Spinal cord (tissue), 10 donors: ENCODE results near the gene TLR7. TPM values are rescaled to one million over a fixed set of nuclear protein-coding genes. Genes with fewer than 3 reads are reported as not detected.

Source experiments
- DNase-seq, 6 donors: peaks; one replicate each; pipeline versions ENCODE4 v3.0.0 to v3.0.0-alpha.2; 2013 to 2015; ENCODE audit warnings: low spot score in 6 of 6, low read depth in 4 of 6
- H3K27ac ChIP-seq: one replicate; pipeline ENCODE4 v1.5.1; 2013; ENCODE audit warnings: low read depth, low read length, control low read depth
- H3K27me3 ChIP-seq: one replicate; pipeline ENCODE4 v1.6.1; 2013; ENCODE audit warnings: low read length; ENCODE audit not compliant: control insufficient read depth, insufficient read depth
- H3K36me3 ChIP-seq: one replicate; pipeline ENCODE4 v1.6.1; 2013; ENCODE audit warnings: low read length; ENCODE audit not compliant: control insufficient read depth, insufficient read depth
- H3K4me1 ChIP-seq: one replicate; pipeline ENCODE4 v1.6.1; 2013; ENCODE audit warnings: low read length; ENCODE audit not compliant: control insufficient read depth, insufficient read depth
- H3K4me3 ChIP-seq: one replicate; pipeline ENCODE4 v1.5.1; 2013; ENCODE audit warnings: low read depth, low read length, control low read depth
- H3K9me3 ChIP-seq: one replicate; pipeline ENCODE4 v1.6.1; 2013; ENCODE audit warnings: low read length; ENCODE audit not compliant: control insufficient read depth, insufficient read depth
- WGBS: methylation state at CpG from one replicate; pipeline ENCODE4 v1.1.5; 2013; ENCODE audit warnings: missing lambda C conversion rate; ENCODE audit not compliant: insufficient coverage; 5-methylcytosine and 5-hydroxymethylcytosine counted together
- polyA plus RNA-seq, 2 donors: library from polyadenylated mRNA; unstranded; fragments of 120-200 nt; gene quantifications; one replicate each; pipeline ENCODE4 v1.2.1, GENCODE V29; 2013; ENCODE audit not compliant: insufficient read length in 2 of 2
- total RNA-seq, 2 donors: library from RNA; depleted of rRNA in 1 of 2; stranded (reverse); fragments of 120-200 nt in 1 of 2; fragments of >200 nt in 1 of 2; gene quantifications; one replicate each; pipeline versions ENCODE4 v1.2.3 to v1.2.4, GENCODE V29; 2013 to 2014
- donor health status: healthy.

The TLR7 gene
- total and polyA plus RNA-seq, 4 donors = 1.6 to 7.3 (median 3.5) TPM

- no peaks in the 10 kb centered on the region for H3K9me3 ChIP-seq
- H3K36me3 ChIP-seq = no peaks in the 10 kb centered on the region
- no peaks in the 10 kb centered on the region for H3K27me3 ChIP-seq
- H3K4me3 ChIP-seq = no peak overlapping the region
- no peak overlapping the region for H3K27ac ChIP-seq
- no peaks in the 10 kb centered on the region for H3K4me1 ChIP-seq
- no peak for DNase-seq
- WGBS = 40% methylated on average over 2 of the region's 7 CpGs
Observed at GRCh38 chrX:12865359-12865758, 1.5 kb upstream of the TLR7 start.

- Histone ChIP-seq H3K27me3 (no peaks in the 10 kb centered on the region), H3K4me3 (no peak overlapping the region), H3K36me3 (no peaks in the 10 kb centered on the region), H3K9me3 (no peaks in the 10 kb centered on the region), H3K27ac (no peak overlapping the region), H3K4me1 (no peaks in the 10 kb centered on the region)
- 100% methylated on average over 1 of the region's 4 CpGs for WGBS
- no peak for DNase-seq
Observed at GRCh38 chrX:12867685-12868084, 813 bp downstream of the TLR7 start.

DNA sequence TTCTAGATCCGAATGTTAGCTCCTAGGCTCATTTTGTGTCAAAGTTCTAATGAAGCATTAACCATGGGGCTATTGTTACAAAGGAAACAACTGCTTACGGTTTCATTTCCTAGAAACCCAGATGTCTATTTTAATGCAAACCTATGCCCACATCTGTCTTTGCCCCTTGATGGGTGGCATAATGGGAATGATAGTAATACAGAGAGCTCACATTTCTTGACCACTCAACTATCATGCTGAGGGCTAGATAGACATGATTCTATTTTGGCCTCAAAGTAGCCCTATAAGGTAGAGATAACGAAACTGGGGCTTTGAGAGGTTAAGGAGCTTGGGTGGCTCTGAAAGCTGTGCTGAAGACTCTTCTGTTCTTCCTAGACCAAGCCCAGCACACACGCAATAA is 1.9 kb downstream of the TLR7 start:
- Histone ChIP-seq H3K4me3 (no peak overlapping the region), H3K27ac (no peak overlapping the region), H3K4me1 (no peaks in the 10 kb centered on the region), H3K36me3 (no peaks in the 10 kb centered on the region), H3K27me3 (no peaks in the 10 kb centered on the region), H3K9me3 (no peaks in the 10 kb centered on the region)
- no peak for DNase-seq
- 80% methylated on average over 1 of the region's 4 CpGs for WGBS

- no peak for DNase-seq
- H3K36me3 ChIP-seq = no peaks in the 10 kb centered on the region
- H3K4me1 ChIP-seq = no peaks in the 10 kb centered on the region
- H3K9me3 ChIP-seq = no peaks in the 10 kb centered on the region
- H3K27me3 ChIP-seq = no peaks in the 10 kb centered on the region
- H3K4me3 ChIP-seq = no peak overlapping the region
- 55% methylated on average over 6 of the region's 6 CpGs for WGBS
- H3K27ac ChIP-seq = no peak overlapping the region
Observed at GRCh38 chrX:12871257-12871656, 4.4 kb downstream of the TLR7 start.

- Histone ChIP-seq H3K4me3 (no peak overlapping the region), H3K27me3 (no peaks in the 10 kb centered on the region), H3K4me1 (no peaks in the 10 kb centered on the region), H3K27ac (no peak overlapping the region), H3K36me3 (no peaks in the 10 kb centered on the region), H3K9me3 (no peaks in the 10 kb centered on the region)
- 72% methylated on average over 3 of the region's 4 CpGs for WGBS
- DNase-seq = no peak
Observed at GRCh38 chrX:12872741-12873140, 5.9 kb downstream of the TLR7 start.

GRCh38 chrX:12874581-12874980 is 7.7 kb downstream of the TLR7 start:
- no peak for DNase-seq
- H3K4me1 ChIP-seq = no peaks in the 10 kb centered on the region
- no peak overlapping the region for H3K27ac ChIP-seq
- no peaks in the 10 kb centered on the region for H3K27me3 ChIP-seq
- 50% methylated on average over 2 of the region's 4 CpGs for WGBS
- H3K9me3 ChIP-seq = no peaks in the 10 kb centered on the region
- no peak overlapping the region for H3K4me3 ChIP-seq
- H3K36me3 ChIP-seq = no peaks in the 10 kb centered on the region

DNA sequence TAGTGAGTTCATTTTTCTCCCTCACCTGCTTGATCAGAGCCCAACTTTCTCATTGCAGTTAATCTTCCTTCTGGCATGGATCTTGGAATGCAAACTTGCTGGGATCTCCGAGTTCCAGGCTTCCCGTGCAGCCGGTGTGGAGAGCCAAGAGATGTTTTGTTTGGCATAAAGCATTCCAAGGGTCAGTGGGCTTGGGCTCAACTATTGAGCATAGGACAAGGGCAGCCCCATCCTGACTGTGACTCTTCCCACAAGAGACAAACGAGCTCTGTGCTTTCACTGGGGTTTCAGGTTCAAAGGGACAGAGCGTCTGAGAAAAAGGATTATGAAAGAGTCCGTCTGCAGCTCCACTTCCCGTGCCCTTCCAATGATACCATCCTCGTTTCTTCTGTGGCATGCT is 10.5 kb downstream of the TLR7 start:
- peak in 1 of 6 donors; percentile 15 for DNase-seq
- Histone ChIP-seq H3K4me3 (no peak overlapping the region), H3K27ac (no peak overlapping the region), H3K9me3 (no peaks in the 10 kb centered on the region), H3K27me3 (no peaks in the 10 kb centered on the region), H3K36me3 (no peaks in the 10 kb centered on the region), H3K4me1 (no peaks in the 10 kb centered on the region)
- whole genome bisulfite sequencing = 50% methylated on average over 6 of the region's 8 CpGs

GRCh38 chrX:12878536-12878935 is 11.7 kb downstream of the TLR7 start:
- Histone ChIP-seq H3K36me3 (no peaks in the 10 kb centered on the region), H3K27me3 (no peaks in the 10 kb centered on the region), H3K4me3 (no peak overlapping the region), H3K27ac (no peak overlapping the region), H3K9me3 (no peaks in the 10 kb centered on the region), H3K4me1 (no peaks in the 10 kb centered on the region)
- no peak for DNase-seq
- no CpG with 5 or more reads among the region's 1 CpG for WGBS

- no peaks in the 10 kb centered on the region for H3K27me3 ChIP-seq
- H3K36me3 ChIP-seq = no peaks in the 10 kb centered on the region
- H3K9me3 ChIP-seq = no peaks in the 10 kb centered on the region
- H3K27ac ChIP-seq = no peak overlapping the region
- 80% methylated on average over 2 of the region's 2 CpGs for WGBS
- no peak overlapping the region for H3K4me3 ChIP-seq
- DNase-seq = no peak
- no peaks in the 10 kb centered on the region for H3K4me1 ChIP-seq
Observed at GRCh38 chrX:12881914-12882313, 15.0 kb downstream of the TLR7 start.

DNA sequence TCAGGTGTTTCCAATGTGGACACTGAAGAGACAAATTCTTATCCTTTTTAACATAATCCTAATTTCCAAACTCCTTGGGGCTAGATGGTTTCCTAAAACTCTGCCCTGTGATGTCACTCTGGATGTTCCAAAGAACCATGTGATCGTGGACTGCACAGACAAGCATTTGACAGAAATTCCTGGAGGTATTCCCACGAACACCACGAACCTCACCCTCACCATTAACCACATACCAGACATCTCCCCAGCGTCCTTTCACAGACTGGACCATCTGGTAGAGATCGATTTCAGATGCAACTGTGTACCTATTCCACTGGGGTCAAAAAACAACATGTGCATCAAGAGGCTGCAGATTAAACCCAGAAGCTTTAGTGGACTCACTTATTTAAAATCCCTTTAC is 18.6 kb downstream of the TLR7 start:
- H3K27me3 ChIP-seq = no peaks in the 10 kb centered on the region

More for the DNA sequence above, 18.6 kb downstream of the TLR7 start:
- Histone ChIP-seq H3K27ac (no peak overlapping the region), H3K4me1 (no peaks in the 10 kb centered on the region), H3K36me3 (no peaks in the 10 kb centered on the region), H3K9me3 (no peaks in the 10 kb centered on the region), H3K4me3 (no peak overlapping the region)
- DNase-seq = no peak
- 55% methylated on average over 5 of the region's 5 CpGs for WGBS
